OCI-M1 (cell line): ENCODE data around the gene DEGS2.

ENCODE experiments used
- DNase-seq: peaks from one replicate; lab custom pipeline; 2025; lab: John Stamatoyannopoulos, UW

DEGS2 gene

GRCh38 chr14:100114109-100114765, 45.2 kb downstream of the DEGS2 start:
- no peak for DNase-seq

GRCh38 chr14:100111931-100112704, 47.3 kb downstream of the DEGS2 start:
- no peak for DNase-seq

DNA sequence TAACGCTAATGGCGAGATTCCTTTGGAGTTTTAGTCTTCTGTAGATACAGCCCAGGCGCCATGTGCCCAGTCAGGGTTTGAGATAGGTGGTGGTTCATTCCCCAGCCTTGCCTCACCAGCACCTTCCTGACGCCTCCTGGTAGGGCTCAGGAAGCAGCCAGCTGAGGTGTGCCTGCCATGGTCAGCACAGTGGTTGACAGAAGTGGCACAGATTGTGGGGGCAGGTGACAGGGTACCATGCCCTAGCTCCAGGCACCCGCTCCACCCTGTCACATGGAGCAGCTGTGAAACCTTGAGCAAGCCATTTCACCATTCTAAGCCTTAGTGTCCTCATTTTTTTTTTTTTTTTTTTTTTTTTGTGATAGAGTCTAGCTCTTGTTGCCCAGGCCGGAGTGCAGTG, 48.6 kb downstream of the DEGS2 start:
- no peak for DNase-seq

GRCh38 chr14:100109594-100109955, 49.9 kb downstream of the DEGS2 start:
- DNase-seq = no peak

DNA sequence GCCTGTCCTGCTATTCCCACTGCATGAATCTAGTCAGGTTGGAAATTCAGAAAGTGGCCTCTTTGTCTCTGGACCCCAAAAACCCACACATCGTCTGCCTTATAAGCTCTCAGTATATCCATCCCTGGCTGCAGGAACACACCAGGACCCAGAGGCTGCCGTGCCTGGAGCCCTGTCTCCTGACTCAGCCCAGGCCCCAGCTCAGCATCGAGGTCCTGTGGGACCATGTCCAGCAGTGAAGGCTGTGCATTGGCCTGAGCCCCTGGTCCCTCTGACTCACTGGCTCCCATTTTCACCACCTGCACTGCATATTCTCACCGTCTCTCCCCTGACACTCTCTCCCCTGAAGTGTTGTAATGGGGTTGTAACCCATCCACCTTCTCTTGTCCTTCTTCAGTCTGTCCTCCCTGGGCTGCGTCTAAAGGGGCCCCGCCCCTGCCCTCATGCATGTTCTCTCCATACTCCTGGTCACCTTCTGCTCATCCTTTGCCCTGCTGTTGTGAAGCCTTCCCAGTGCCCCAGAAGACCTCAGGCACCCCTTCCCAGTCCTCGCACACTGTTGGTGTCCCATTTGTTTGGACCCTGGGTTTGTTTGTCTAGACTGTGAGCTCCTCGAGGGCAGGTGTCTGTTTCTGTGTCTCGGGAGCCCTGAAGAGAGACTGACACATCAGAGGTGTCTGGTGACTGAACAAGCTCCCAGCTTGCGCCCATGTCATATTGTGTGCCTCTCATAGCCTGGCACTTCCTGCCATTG, 50.4 kb downstream of the DEGS2 start:
- no peak for DNase-seq

DNA sequence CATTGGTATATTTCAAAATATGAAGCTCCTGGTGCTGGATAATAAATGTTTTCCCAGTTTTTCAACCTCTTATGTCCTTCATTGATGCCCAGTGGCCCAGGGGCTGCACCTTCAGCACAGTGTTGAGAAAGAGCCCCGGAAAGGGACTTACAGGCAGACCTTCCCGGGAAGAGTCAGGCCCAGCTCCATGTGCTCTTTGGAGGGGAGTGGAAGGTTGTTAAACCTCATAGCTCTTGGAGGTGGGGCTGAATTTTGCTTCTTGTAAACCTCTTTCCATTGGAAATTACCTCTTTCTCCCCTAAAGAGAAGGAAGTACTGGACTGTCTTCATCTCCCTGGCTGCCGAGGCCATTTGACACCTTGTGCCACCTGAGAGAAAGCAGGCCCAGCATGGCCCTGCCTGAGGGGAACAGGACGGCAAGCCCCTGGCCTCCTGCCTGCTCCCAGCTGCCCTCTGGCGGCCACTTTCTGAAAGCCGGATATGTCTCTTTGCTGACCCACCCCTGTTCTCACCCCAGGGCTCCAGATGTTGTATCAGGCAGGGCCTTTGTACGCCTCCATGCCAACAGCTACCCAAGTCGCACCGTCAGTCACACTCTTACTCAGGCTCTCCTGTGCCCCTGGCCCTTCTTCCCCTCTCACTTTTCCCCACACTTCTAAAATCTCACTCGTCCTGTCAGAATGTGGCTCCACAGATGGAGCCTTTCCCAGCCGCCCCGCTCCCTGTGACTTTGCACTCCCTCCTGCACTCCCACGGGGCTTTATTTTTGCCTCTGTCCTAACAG, 51.2 kb downstream of the DEGS2 start:
- DNase-seq = peak; percentile 76

- DNase-seq = no peak
Observed at GRCh38 chr14:100107236-100107635, 52.2 kb downstream of the DEGS2 start.

- DNase-seq = no peak
Observed at GRCh38 chr14:100106250-100107112, 53.0 kb downstream of the DEGS2 start.

GRCh38 chr14:100105357-100106169, 53.9 kb downstream of the DEGS2 start:
- no peak for DNase-seq

DNA sequence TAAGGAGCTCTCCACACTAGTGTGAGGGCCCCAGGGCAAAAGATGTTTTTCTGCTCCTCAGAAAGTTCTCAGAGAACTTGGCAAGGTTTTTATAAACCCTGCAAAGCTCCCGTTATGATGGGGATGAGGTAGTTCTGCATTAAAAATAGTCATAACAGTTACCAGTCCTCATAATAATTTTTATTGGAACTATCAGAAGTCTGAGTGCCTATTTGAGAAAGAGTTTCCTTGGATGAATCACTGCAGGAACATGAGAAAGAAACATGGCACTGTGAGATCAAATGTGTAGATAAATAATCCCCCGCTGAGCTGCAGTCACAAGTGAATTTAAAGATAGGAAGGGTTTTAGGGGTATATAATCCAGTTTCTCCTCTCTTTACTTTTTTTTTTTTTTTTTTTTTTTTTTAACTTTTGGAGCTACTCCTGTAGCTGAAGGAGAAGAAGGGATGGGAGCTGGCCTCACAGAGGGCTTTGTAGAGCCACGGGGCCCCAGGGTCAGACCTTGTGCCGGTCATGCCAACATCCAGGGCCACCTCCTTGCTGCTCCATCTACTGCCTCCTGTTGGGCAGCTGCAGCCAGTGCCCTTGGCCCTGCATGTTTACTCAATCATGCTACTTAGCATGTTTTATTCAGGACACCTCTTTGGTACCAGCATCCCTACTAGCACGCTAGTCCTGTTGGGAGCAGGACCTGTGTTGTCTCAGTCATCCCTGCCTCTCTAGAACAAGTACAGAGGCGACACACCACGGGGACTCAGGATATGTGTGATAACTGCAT, 54.7 kb downstream of the DEGS2 start:
- no peak for DNase-seq

DNA sequence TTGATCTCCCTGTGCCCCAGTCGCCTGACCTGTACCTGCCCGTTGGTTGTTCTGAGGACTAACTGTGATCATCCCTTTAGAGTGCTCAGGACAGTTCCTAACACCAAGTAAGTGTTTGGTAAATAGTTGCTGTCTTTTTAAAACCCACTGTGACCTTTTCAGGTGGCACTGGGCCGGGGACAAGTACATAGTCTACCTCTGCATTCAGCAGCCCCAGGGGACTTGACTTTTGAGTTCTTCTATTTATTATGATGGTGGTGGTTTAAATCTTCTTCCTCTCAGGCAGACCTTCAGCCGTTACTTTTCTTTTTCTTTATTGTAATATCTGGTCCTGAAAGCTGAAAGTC, 55.5 kb downstream of the DEGS2 start:
- DNase-seq = no peak

GRCh38 chr14:100103250-100104005, 56.0 kb downstream of the DEGS2 start:
- DNase-seq = no peak

DNA sequence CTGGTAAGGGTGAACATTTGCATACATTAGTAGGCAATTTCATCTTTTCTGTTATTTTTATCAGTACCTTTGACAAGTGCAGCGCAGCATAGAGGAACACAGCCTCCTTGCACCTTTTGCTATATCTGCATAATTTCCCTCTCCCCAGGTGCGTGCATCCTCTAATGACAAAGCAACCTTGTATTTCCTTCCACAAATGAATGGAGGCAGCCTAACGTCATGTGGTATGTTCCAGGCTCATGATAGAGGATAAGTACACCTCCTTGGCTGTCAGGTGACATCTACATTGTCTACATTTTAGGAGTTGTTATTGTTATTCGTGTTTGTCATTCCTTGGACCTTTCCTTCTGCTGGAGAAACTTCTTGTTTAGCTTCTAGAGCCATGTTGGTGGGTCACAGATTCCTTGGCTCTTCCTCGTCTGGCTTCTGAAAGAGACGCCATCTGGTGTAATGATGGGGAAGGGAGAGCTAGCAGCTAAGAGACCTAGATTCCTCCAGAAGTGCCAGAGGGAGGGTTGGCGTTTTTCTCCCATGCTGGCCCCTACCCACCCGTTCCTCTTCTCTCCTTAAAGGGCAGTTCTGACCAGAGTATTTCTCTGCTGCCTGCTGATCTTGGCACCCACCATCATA, 57.2 kb downstream of the DEGS2 start:
- DNase-seq = no peak

DNA sequence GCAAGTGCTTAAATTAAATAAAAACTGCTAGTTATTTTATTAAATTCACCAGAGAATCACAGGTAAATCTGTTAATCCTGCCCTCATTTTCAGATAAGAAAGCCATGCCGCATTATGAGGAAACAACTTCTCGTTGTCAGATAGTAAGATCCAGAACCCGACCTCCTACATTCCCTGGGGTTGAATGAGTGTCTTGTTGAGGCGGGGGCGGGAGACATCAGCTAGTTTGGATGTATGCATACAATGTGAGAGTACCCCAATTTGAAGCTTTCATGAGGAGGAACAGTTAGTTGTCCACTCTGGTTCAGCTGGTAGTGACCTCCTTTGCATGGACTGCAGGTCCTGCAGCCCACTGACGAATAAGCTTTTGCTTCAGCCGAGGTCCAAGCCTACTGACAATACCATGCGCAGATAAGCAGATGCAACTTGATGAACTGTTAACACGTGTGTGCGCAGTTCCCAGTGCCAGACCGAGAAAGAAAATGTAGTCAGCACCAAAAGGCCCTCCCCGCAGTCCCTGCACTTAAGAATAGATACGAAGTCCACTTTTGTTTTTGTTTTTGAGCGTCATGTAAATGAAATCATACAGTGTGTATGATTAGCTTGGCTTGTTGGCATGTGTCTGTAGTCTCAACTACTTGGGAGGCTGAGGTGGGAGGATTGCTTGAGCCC, 59.3 kb downstream of the DEGS2 start:
- no peak for DNase-seq

DNA sequence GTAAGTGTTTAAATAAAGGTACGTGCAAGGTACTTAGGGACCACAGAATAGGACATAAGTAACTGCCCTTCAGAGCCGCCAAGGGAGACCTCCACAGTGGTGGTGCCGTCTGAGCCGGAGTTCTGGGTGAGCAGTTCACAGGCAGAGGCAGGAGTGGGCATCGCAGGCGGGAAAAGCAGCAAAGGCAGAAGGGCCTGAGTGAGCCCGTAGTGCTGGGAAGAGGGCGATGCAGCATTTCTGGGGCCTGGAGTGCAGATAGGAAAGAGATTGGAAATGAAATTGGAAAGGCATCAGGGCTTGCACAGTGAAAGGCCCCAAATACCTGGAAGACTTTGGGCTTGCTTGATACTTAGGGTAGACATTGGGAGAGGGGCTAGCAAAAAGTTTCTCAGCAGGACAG, 61.3 kb downstream of the DEGS2 start:
- DNase-seq = no peak

DNA sequence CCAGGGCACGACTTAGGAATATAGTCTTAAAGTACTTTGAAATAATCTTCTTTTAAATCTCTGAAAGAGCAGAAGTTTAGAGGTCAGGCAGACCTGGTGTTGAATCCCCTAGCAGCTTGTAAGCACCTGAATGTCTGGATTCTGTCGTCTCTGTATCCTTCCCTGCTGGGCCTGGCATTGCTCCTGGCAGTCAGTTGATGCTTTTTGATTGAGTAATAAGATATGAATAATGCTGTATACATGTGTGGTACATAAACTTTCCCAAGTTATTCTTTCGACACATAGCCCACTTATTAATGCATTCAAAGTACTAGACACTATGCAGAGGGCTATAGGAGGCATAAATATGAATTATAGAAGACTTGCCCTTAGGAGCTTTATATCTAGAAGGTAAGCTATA, 62.8 kb downstream of the DEGS2 start:
- DNase-seq = no peak
